Ovary (tissue), 9 donors: ENCODE data around the gene LRMDA. TPM values are rescaled to one million over a fixed set of nuclear protein-coding genes. Genes with fewer than 3 reads are reported as not detected.
"Not testable (repeated sequence)": the region's sequence is repeated elsewhere in the genome, so short reads cannot be mapped to it uniquely, and the experiment has no call there.

Source experiments
- DNase-seq, 5 donors: peaks; one replicate each; pipeline ENCODE4 v3.0.0-alpha.2; 2019 to 2020
- H3K27ac ChIP-seq, 2 donors: fragments of 200-600 bp; one replicate each; pipeline versions ENCODE4 v1.5.1 to v1.8.0; 2019 to 2022
- H3K27me3 ChIP-seq: fragments of 200-600 bp; one replicate; pipeline ENCODE4 v1.8.0; 2022
- H3K36me3 ChIP-seq: fragments of 200-600 bp; sonication (generic); one replicate; pipeline ENCODE4 v1.5.1; 2019
- H3K4me1 ChIP-seq: one replicate; pipeline ENCODE4 v1.8.1; 2013; ENCODE audit warnings: mild to moderate bottlenecking, moderate library complexity; ENCODE audit not compliant: insufficient read depth
- H3K4me3 ChIP-seq: fragments of 200-600 bp; sonication (generic); one replicate; pipeline ENCODE4 v1.5.1; 2017
- H3K9me3 ChIP-seq, 2 donors: fragments of 200-600 bp in 1 of 2; sonication (generic) in 1 of 2; one replicate each; pipeline versions ENCODE4 v1.5.1 to v1.8.1; 2013 to 2019; ENCODE audit warnings: mild to moderate bottlenecking in 1 of 2, moderate library complexity in 1 of 2
- CTCF ChIP-seq, 3 donors: fragments of 450-650 bp in 2 of 3; fragments of 200-600 bp in 1 of 3; IDR thresholded peaks; one replicate each; pipeline versions ENCODE4 v1.5.1 to v1.8.0; 2016 to 2022; ENCODE audit warnings: antibody characterized with exemption in 3 of 3, mild to moderate bottlenecking in 1 of 3
- EP300 ChIP-seq: sonication (generic); formaldehyde crosslinking; IDR thresholded peaks from one replicate; pipeline ENCODE4 v1.6.1; 2017; ENCODE audit warnings: antibody characterized with exemption
- POLR2A ChIP-seq: fragments of 450-650 bp; IDR thresholded peaks from one replicate; pipeline ENCODE4 v1.6.1; 2017; ENCODE audit warnings: antibody characterized with exemption, mild to moderate bottlenecking, moderate library complexity
- WGBS, 3 donors: extraction: QIAGEN DNeasy Blood & Tissue Kit in 1 of 3; methylation state at CpG; one replicate each; pipeline versions ENCODE4 v1.1.5 to v1.1.7; 2013 to 2017; 5-methylcytosine and 5-hydroxymethylcytosine counted together
- intact Hi-C, 4 donors: fragments of 100-400 bp; cut with DNase I; formaldehyde crosslinking; loops; one replicate each; pipeline versions ENCODE4 v1.11.0 to v1.15.1; 2022 to 2023
- polyA plus RNA-seq, 2 donors: library from polyadenylated mRNA; stranded (reverse); fragments of 200-250 nt in 1 of 2; fragments of 350-450 nt in 1 of 2; fragmentation: Illumina TruSeq in 1 of 2; extraction: RNeasy Lipid Tissue Mini Kit (QIAGEN cat#74804) in 1 of 2; gene quantifications; one replicate each; pipeline ENCODE4 v1.2.3, GENCODE V29; 2013 to 2014
- total RNA-seq, 7 donors: library from RNA; depleted of rRNA in 2 of 7; stranded (reverse); fragments of >200 nt in 2 of 7; fragmentation: NEBNext Ultra II Directional in 3 of 7; extraction: Animal tissue kit (Norgen Biotek cat#: 25700) in 3 of 7; gene quantifications; one replicate each; pipeline versions ENCODE4 v1.1.0 to v1.2.4, GENCODE V29; 2016 to 2023
- donor health status: DM: no; HTN: no; CAD: no; lungs with moderate emphysema.
- donor health status: DM: no; HTN: no; CAD: no.
- donor health status: Bipolar disorder and iron deficiency.
- donor health status: DM: yes; HTN: yes; CAD: no.
- donor health status: DM: no; HTN: no; CAD: no.
- donor health status: DM: yes; HTN: yes; CAD: no.

The LRMDA gene
- total and polyA plus RNA-seq, 9 donors, result 14.8 to 30.7 (median 22.9) TPM

- no peaks in the 10 kb centered on the region for H3K36me3 ChIP-seq
- 93 to 100% (median 98%) methylated on average over 1 of the region's 1 CpG for WGBS, 3 donors
- TF ChIP-seq CTCF (IDR thresholded peaks at IDR 0.05) (no peak), EP300 (no peak), POLR2A (no peak)
Measured at GRCh38 chr10:76055963-76056362, 624.5 kb downstream of the LRMDA start.

GRCh38 chr10:76060993-76061392 lies 629.6 kb downstream of the LRMDA start:
- intact Hi-C loops, H3K27me3 ChIP-seq, H3K4me1 ChIP-seq, DNase-seq, H3K36me3 ChIP-seq, H3K9me3 ChIP-seq, H3K27ac ChIP-seq, H3K4me3 ChIP-seq: not testable (repeated sequence)
- WGBS, 3 donors, result 97 to 100% (median 99%) methylated on average over 2 of the region's 2 CpGs

More at GRCh38 chr10:76055963-76056362, 624.5 kb downstream of the LRMDA start:
- Histone ChIP-seq H3K27ac (no peak overlapping the region), H3K4me1 (no peaks in the 10 kb centered on the region), H3K4me3 (no peak overlapping the region), H3K27me3 (no peaks in the 10 kb centered on the region), H3K9me3 (peaks cover 0 to 3% of the 10 kb centered on the region in 2 donors)
- intact Hi-C loops, result no loop called here
- DNase-seq, result no peak

- 81 to 96% (median 83%) methylated on average over 1 of the region's 1 CpG for WGBS, 3 donors
- Histone ChIP-seq H3K4me3 (no peak overlapping the region), H3K36me3 (no peaks in the 10 kb centered on the region), H3K27me3 (no peaks in the 10 kb centered on the region), H3K9me3 (no peaks in the 10 kb centered on the region), H3K27ac (no peak overlapping the region), H3K4me1 (peaks cover 10% of the 10 kb centered on the region)
- DNase-seq, result no peak
- intact Hi-C loops, result no loop called here
- no peak for TF ChIP-seq EP300
- TF ChIP-seq CTCF (IDR thresholded peaks at IDR 0.05), result no peak
- TF ChIP-seq POLR2A, result no peak
Measured at GRCh38 chr10:76066457-76066856, 635.0 kb downstream of the LRMDA start.

GRCh38 chr10:76067447-76067846 lies 636.0 kb downstream of the LRMDA start:
- Histone ChIP-seq H3K9me3 (no peaks in the 10 kb centered on the region), H3K27ac (no peak overlapping the region), H3K4me3 (no peak overlapping the region), H3K36me3 (no peaks in the 10 kb centered on the region), H3K27me3 (no peaks in the 10 kb centered on the region), H3K4me1 (peaks cover 13% of the 10 kb centered on the region)
- DNase-seq, result no peak
- intact Hi-C loops, result no loop called here
- TF ChIP-seq EP300, result no peak
- TF ChIP-seq CTCF (IDR thresholded peaks at IDR 0.05), result no peak
- no peak for TF ChIP-seq POLR2A
- 89 to 92% (median 91%) methylated on average over 3 of the region's 3 CpGs for WGBS, 3 donors

- no peaks in the 10 kb centered on the region for H3K36me3 ChIP-seq
- DNase-seq, result no peak
- no peak for TF ChIP-seq CTCF (IDR thresholded peaks at IDR 0.05)
- TF ChIP-seq POLR2A, result no peak
- TF ChIP-seq EP300, result no peak
- H3K4me3 ChIP-seq, result no peak overlapping the region
- no peak overlapping the region for H3K27ac ChIP-seq
- H3K4me1 ChIP-seq, result peaks cover 13% of the 10 kb centered on the region
- no peaks in the 10 kb centered on the region for H3K9me3 ChIP-seq
- intact Hi-C loops, result no loop called here
- WGBS, 3 donors, result 97 to 98% (median 97%) methylated on average over 3 of the region's 3 CpGs
- H3K27me3 ChIP-seq, result no peaks in the 10 kb centered on the region
Measured at GRCh38 chr10:76068856-76069255, 637.4 kb downstream of the LRMDA start.
